ENCODE results near the gene UROC1. TPM values are rescaled to one million over a fixed set of nuclear protein-coding genes. Genes with fewer than 3 reads are reported as not detected.

UROC1 gene
- polyA plus RNA-seq, 1 of the 3 experiments (the other 2 are of a cell fraction) = not detected

DNA sequence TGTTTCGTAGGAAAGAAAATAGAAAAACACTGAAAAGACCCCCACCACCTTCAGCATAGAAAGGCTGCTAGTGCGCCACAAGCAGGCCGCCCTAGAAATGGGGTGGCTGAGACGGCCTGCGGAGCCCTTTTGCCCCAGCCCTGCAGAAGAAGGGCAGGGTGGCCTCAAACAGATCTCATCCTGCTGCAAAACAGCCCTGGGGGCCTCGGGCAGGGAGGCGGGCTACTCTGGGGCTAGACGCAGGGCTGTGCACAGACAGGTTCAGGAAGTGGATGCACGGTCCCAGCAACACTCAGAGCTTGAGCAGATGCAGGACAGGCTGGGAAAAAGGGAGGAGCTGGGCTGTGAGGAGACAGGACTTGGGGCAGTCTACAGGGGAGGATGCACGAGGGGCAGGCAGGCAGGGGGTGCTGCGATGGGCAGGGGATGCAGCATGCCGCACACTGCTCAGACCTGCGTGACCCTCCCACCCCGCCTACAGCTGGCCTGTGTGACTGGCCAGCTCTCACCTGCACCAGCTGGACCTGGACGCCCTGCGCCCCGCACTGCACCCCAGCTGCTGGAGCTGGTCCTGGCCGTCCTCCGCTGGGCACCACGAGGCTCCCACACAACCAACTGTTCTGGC, 76.2 kb downstream of the UROC1 start:
- Histone ChIP-seq H3K27me3 (ENCODE audit: insufficient read depth) (no peaks in the 10 kb centered on the region), H3K9ac (no peak overlapping the region), H3K4me1 (ENCODE audit: control insufficient read depth in 1 of 2, insufficient read depth in 2 of 2, low read depth in 1 of 2, low read length in 1 of 2) (peaks cover 0 to 19% of the 10 kb centered on the region in 2 experiments; a peak in 1 of 4 replicates), H3K4me3 (ENCODE audit: low read depth in 2 of 2, low read length in 1 of 2) (no peak overlapping the region), H3K4me2 (no peak overlapping the region), H2AFZ (ENCODE audit: low read depth) (no peak overlapping the region), H3K27ac (ENCODE audit: low read depth in 2 of 2, low read length in 1 of 2) (no peak overlapping the region; a peak in 1 of 4 replicates), H3K36me3 (replicated peaks in 1 of 2; ENCODE audit: control insufficient read depth in 1 of 2, insufficient read depth in 2 of 2, low read length in 1 of 2) (peaks cover 4 to 21% of the 10 kb centered on the region in 2 experiments), H3F3A (replicated peaks; ENCODE audit: insufficient read depth) (no peaks in the 10 kb centered on the region), H3K9me3 (no peaks in the 10 kb centered on the region), H3K9me2 (no peaks in the 10 kb centered on the region), H4K20me1 (ENCODE audit: insufficient read depth) (no peaks in the 10 kb centered on the region), H3K79me2 (ENCODE audit: insufficient read depth) (no peaks in the 10 kb centered on the region)
- CTCF ChIA-PET = interaction anchor here (1.3 to 1.4 kb wide), 2 partner anchors 22 to 51 kb away, joined by 3 to 4 read pairs; no protein-coding TSS in a partner anchor
- POLR2A ChIA-PET = no interaction called here
- TF ChIP-seq FOXM1 (IDR thresholded peaks at IDR 0.05; ENCODE audit: low read depth) = no peak
- 87% methylated on average over 10 of the region's 20 CpGs for WGBS (ENCODE audit: low lambda C conversion rate)
- no peak for DNase-seq

DNA sequence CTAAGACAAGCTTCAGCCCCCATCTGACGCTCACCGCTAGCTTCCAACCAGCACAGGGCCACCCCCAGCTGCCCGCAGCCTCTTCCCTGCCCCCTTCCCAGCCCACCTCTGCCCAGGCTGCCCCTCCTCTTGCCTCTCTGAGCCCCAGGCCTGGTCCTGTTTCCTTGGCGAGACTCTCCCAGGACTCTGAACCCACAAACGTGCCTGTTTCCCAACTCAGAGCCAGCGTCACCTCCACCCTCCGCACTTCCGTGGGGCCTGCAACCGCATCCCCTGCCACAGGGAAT, 76.9 kb downstream of the UROC1 start:
- WGBS (ENCODE audit: low lambda C conversion rate) = 98% methylated on average over 9 of the region's 9 CpGs
- ChIA-PET CTCF (no interaction called here), POLR2A (no interaction called here)
- peaks cover 4 to 21% of the 10 kb centered on the region in 2 experiments for H3K36me3 ChIP-seq (replicated peaks in 1 of 2; ENCODE audit: control insufficient read depth in 1 of 2, insufficient read depth in 2 of 2, low read length in 1 of 2)
- DNase-seq = no peak
- H3K9me2 ChIP-seq = no peaks in the 10 kb centered on the region
- no peak overlapping the region for H3K4me3 ChIP-seq (ENCODE audit: low read depth in 2 of 2, low read length in 1 of 2)
- no peak overlapping the region for H3K27ac ChIP-seq (ENCODE audit: low read depth in 2 of 2, low read length in 1 of 2)
- H3K4me1 ChIP-seq (ENCODE audit: control insufficient read depth in 1 of 2, insufficient read depth in 2 of 2, low read depth in 1 of 2, low read length in 1 of 2) = peaks cover 0 to 19% of the 10 kb centered on the region in 2 experiments; a peak in 1 of 4 replicates
- H4K20me1 ChIP-seq (ENCODE audit: insufficient read depth) = no peaks in the 10 kb centered on the region
- H3K9me3 ChIP-seq = no peaks in the 10 kb centered on the region
- H3K9ac ChIP-seq = no peak overlapping the region
- no peaks in the 10 kb centered on the region for H3K27me3 ChIP-seq (ENCODE audit: insufficient read depth)
- H3K79me2 ChIP-seq (ENCODE audit: insufficient read depth) = no peaks in the 10 kb centered on the region
- H2AFZ ChIP-seq (ENCODE audit: low read depth) = no peak overlapping the region
- no peak overlapping the region for H3K4me2 ChIP-seq
- no peaks in the 10 kb centered on the region for H3F3A ChIP-seq (replicated peaks; ENCODE audit: insufficient read depth)
- no peak for TF ChIP-seq SIN3A (IDR thresholded peaks at IDR 0.05; ENCODE audit: borderline replicate concordance, low read depth, low read length)
- TF ChIP-seq RCOR1 (IDR thresholded peaks at IDR 0.05; ENCODE audit: low read length) = no peak
- TF ChIP-seq RAD21 (IDR thresholded peaks at IDR 0.05; ENCODE audit: low read length) = no peak
- no peak for TF ChIP-seq FOXJ3 (CRISPR knock-in tag; IDR thresholded peaks at IDR 0.05)
- TF ChIP-seq, protein P1, sequence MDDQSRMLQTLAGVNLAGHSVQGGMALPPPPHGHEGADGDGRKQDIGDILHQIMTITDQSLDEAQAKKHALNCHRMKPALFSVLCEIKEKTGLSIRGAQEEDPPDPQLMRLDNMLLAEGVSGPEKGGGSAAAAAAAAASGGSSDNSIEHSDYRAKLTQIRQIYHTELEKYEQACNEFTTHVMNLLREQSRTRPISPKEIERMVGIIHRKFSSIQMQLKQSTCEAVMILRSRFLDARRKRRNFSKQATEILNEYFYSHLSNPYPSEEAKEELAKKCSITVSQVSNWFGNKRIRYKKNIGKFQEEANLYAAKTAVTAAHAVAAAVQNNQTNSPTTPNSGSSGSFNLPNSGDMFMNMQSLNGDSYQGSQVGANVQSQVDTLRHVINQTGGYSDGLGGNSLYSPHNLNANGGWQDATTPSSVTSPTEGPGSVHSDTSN (IDR thresholded peaks at IDR 0.05) = no peak
- no peak for TF ChIP-seq ELF1 (IDR thresholded peaks at IDR 0.05)
- no peak for TF ChIP-seq TCF12 (IDR thresholded peaks at IDR 0.05)
- TF ChIP-seq TEAD4 (IDR thresholded peaks at IDR 0.05; ENCODE audit: borderline replicate concordance, insufficient read depth) = no peak
- TF ChIP-seq SMC3 (IDR thresholded peaks at IDR 0.05; ENCODE audit: low read depth, low read length) = no peak

DNA sequence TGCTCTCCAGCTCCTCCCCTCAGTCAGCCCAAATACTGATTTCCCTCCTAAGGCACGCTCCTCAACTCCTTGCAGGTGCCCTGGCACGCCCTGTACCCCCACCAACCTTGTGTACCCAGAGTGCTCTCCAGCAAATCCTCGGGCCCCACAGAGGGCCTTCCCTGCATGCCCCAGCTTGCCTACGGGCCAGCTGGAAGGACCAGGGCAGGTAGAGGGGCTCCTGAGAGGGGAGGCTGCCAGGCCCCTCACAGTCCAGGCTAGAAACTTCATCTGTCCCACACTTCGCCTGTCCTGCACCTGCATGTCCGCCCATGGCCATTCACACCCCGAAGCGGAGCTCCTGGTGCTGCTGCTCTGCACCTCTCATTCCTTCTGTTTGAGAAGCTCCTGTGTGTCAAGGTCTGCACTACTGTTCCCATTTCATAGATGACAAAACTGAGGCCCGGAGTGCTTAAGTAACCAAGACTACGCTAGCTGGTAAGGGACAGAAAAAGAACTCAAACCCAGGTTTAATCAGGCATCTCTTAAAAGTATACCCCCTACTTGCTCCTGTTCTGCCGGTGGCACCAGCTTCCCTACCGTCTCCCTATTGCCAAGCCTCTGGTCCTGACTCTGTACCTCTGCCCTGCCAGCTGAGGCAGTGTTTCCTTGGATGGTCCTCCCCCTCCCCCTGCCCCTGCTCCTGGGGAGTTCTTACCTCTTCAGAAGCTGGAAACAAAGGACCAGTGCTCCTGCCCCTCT, 77.4 kb downstream of the UROC1 start:
- WGBS (ENCODE audit: low lambda C conversion rate) = 88% methylated on average over 12 of the region's 12 CpGs
- POLR2A ChIA-PET = no interaction called here
- H3K4me1 ChIP-seq (ENCODE audit: control insufficient read depth in 1 of 2, insufficient read depth in 2 of 2, low read depth in 1 of 2, low read length in 1 of 2) = peaks cover 0 to 19% of the 10 kb centered on the region in 2 experiments; a peak in 1 of 4 replicates
- H3K27me3 ChIP-seq (ENCODE audit: insufficient read depth) = no peaks in the 10 kb centered on the region
- no peaks in the 10 kb centered on the region for H3K9me2 ChIP-seq
- H3K4me3 ChIP-seq (ENCODE audit: low read depth in 2 of 2, low read length in 1 of 2) = no peak overlapping the region
- no peak overlapping the region for H3K4me2 ChIP-seq
- H3K79me2 ChIP-seq (ENCODE audit: insufficient read depth) = no peaks in the 10 kb centered on the region
- no peak overlapping the region for H3K9ac ChIP-seq
- no peak overlapping the region for H2AFZ ChIP-seq (ENCODE audit: low read depth)
- DNase-seq = no peak
- no peak overlapping the region for H3K27ac ChIP-seq (ENCODE audit: low read depth in 2 of 2, low read length in 1 of 2)
- CTCF ChIA-PET = interaction anchor here (0.6 kb wide), 1 partner anchor 268 kb away, joined by 3 read pairs; no protein-coding TSS in a partner anchor
- H3K9me3 ChIP-seq = no peaks in the 10 kb centered on the region
- H4K20me1 ChIP-seq (ENCODE audit: insufficient read depth) = no peaks in the 10 kb centered on the region
- no peaks in the 10 kb centered on the region for H3F3A ChIP-seq (replicated peaks; ENCODE audit: insufficient read depth)
- peaks cover 4 to 21% of the 10 kb centered on the region in 2 experiments for H3K36me3 ChIP-seq (replicated peaks in 1 of 2; ENCODE audit: control insufficient read depth in 1 of 2, insufficient read depth in 2 of 2, low read length in 1 of 2)
- TF ChIP-seq GATA2 (CRISPR knock-in tag; IDR thresholded peaks at IDR 0.05) (no peak), SIN3A (IDR thresholded peaks at IDR 0.05; ENCODE audit: borderline replicate concordance, low read depth, low read length) (no peak), CHD2 (IDR thresholded peaks at IDR 0.05; ENCODE audit: low read length, partially characterized antibody) (no peak), YY1 (IDR thresholded peaks at IDR 0.05; ENCODE audit: low read depth) (no peak), POLR2AphosphoS5 (IDR thresholded peaks at IDR 0.05; ENCODE audit: low read depth, low read length) (no peak), TCF12 (IDR thresholded peaks at IDR 0.05) (no peak), ELF1 (IDR thresholded peaks at IDR 0.05) (no peak), EZH2phosphoT487 (IDR thresholded peaks at IDR 0.05; ENCODE audit: borderline replicate concordance, low read depth) (no peak), NRF1 (IDR thresholded peaks at IDR 0.05; ENCODE audit: low read depth, low read length) (no peak), MEF2A (IDR thresholded peaks at IDR 0.05; ENCODE audit: borderline replicate concordance, low read depth) (no peak), FOXJ3 (CRISPR knock-in tag; IDR thresholded peaks at IDR 0.05) (no peak)
- TF ChIP-seq, protein P1 (IDR thresholded peaks at IDR 0.05) = no peak
